ENCODE results near the gene STAMBP.
"Not testable (repeated sequence)": the region's sequence is repeated elsewhere in the genome, so short reads cannot be mapped to it uniquely, and the experiment has no call there.

The STAMBP gene

DNA sequence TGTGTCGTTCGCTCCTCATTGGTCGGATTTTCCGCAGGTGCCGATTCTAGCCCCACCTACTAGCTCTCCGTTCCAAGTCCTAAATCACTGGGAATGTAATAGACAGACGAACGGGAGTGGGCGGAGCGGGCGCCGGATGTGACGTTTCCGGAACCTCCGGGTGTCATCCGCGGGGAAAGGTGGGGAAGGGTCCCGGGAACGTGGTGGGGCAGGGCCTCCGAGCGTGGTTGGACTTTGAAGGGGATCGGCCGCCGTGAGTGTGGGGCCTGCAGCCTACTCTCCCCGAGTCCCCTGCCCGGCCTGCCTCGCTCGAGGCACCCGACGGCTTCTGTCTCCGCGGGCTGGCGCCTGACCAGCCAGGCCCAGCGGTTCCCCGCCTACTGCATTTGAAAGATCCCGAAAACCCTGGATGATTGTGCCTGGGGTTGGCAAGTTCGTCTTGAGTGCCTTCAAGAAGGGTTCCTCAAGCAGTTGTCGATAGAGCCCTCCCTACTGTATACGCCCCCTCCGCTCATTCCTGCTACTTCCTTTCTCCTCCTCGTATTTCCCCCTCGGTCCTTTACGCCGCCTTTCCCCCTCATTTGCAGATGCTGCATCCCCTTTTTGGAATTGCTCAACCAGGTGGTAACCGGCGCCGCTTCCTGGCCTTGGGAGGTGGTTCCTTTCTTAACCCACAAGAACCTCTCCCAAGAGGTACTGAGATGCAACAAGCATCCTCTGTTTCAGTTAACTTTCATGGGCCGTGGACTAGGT, at the start of gene STAMBP:
TSS of gene STAMBP (plus strand) at position 144 of the 753 bp plus-strand sequence. CDS start 1,896 bp downstream, outside the sequence.
- peak; percentile 96 to 98 (median 98) for DNase-seq

DNA sequence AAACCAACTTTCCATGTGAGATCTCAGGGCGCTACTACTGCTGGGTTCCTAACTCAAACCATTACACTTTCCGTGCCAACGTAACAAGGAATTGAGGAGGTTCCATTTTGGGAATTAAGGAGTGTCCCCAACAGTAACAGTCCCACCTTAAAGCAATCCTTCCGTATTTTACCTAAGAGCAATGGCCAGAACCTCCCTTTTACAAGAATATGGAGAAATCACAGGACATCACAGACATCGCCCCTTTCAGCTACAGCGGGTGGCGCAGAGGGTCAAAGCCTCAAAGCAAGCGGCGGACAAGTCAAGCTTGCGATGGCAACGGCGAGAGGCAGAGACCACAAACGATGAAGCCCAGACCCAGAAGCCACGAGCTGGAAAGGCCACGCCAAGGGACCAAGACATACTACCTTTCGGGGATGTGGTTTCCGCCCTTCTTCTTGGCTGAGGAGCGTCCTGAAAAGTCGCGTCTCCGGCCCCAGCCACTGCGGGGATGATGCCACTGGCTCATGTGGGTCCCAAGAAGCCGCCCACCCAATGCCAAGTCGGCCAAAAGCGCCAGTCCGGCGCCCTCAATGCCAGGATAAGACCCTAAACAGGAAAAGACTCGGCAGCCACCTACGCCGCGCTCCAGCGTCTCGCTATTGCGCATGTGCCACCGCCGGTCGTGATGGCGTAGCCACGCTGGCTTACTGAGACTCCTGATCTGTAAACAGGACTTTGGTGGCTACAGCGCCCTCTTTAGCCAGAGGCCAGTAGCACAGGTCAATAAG, 49.1 kb upstream of the STAMBP start, which contains the start of gene DUSP11:
TSS of gene DUSP11 (minus strand) at position 637 of the 770 bp plus-strand sequence. CDS start at position 508, 129 bp downstream.
- peak; percentile 97 to 99 (median 99) for DNase-seq

DNA sequence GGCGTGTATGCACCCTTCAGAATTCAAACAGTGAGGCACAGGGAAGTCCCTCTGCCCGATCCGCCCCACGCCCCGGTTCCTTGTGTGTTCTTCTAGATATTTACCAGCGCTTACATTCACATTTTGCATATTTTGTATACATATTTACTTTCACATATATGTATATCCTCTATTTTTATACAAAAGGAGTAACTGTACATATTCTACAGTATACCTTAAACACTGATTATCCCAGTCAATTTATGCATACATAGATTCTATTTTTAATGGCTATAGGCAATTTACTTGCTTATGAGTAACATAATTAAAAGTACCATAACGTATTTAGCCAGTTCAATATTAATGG, 48.6 kb upstream of the STAMBP start:
- DNase-seq: no peak

DNA sequence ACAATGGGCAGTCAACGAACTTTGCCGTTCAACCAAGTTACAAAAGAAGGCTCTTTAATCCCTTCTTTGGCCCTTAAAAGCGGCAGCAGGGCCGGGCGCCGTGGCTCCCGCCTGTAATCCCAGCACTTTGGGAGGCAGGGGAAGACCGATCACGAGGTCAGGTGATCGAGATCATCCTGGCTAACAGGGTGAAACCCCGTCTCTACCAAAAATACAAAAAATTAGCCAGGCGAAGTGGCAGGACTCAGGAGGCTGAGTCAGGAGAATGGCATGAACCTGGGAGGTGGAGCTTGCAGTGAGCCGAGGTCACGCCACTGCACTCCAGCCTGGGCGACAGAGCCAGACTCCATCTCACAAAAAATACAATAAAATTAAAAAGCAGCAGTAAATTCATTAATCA, 45.4 kb upstream of the STAMBP start:
- not testable (repeated sequence) for DNase-seq

DNA sequence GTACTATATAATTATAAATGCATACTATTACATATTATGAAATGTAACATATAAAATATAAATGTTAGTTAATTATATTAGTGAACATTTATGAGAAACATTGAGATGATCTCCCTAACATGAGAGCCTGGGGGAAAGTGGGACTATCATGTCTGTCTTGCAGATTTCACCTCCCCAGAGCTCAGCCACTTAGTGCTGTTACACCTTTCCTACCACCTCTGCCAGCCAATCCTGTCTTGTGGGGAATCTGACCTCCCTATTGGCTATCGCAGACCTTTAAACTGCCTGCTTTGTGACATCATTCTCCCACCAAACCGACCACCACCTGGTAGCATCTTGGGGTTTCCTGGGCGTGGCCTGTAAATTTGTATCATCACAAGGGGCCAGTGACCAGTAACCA, 44.9 kb upstream of the STAMBP start, which contains the start of gene C2orf78:
TSS of gene C2orf78 (plus strand) at position 301 of the 400 bp plus-strand sequence. CDS start 127 bp downstream, outside the sequence.
- DNase-seq: not testable (repeated sequence)

DNA sequence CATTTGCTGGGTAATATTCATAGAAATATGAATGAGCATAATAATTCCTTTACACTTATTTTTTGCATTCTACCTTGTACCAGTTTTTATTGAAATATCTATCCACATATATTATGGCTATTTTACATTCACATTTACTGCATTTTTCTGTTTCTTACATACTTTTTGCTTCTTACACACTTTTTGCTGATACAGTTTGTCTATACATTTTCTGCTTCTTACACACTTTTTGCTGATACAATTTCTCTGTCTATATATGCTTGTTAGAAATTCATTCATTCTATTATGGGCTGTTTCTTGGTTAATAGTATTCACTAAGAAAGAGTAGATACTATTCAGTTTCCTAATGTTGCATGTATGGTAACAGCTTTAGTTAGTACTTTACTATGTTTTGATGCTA, 16.9 kb upstream of the STAMBP start:
- DNase-seq: no peak

DNA sequence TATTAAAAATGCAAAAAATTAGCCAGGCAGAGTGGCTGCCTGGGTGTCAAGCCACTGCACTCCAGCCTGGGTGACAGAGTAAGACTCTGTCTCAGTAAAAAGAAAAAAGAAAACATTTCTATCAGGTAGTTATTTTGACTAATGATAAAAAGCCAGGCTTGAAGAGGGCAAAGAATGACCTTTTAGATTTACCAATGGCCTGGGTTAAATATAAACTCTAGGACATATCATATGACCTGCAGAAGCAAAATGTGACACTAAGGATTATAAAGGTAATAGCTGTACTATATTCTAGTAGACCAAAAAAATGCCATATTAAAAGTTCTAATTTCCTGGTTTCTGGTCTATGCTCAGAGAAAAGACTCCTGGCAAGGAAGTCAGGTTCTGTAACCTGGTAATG, 16.1 kb upstream of the STAMBP start:
- DNase-seq: no peak

DNA sequence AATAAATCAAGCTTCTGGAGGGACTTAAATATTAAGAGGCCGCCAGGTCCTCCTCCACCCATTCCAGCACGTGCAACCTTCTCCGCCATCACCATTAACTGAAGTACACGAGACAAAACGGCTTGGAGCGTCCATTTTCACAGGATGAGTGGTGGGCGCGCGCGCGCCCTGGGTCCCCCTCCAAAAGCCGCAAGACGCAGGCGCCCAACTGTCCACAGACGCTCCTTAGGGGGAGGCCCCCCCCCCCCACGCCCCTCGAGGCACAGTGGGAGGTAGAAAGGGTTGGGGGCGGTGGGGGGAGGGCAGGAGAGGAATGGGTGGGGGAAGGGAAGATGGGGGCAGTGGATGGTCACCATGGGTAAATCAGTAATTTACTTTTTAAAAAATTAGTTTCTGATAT, 10.5 kb upstream of the STAMBP start:
- DNase-seq: no peak

DNA sequence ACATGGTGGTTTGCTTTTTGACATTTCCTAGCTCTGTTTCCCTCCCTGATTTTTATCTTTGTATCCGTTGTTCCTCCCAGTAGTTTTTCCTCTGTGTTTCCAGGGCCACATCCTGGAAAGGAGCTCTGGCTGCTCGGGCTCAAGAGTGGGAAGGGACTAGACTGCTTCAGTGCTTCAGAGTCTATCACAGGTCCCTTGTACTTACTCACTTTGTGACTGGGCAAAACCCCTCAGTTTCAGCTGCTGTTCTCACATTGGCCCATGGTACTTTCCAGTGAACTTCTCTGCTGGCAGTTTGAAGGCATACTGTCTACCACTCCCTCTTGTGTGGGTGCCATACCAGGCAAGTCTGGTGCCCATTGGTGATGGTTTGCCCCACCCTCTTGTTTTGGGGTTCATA, 7.5 kb upstream of the STAMBP start:
- peak in 2 of 3 donors; percentile 28 to 42 for DNase-seq

DNA sequence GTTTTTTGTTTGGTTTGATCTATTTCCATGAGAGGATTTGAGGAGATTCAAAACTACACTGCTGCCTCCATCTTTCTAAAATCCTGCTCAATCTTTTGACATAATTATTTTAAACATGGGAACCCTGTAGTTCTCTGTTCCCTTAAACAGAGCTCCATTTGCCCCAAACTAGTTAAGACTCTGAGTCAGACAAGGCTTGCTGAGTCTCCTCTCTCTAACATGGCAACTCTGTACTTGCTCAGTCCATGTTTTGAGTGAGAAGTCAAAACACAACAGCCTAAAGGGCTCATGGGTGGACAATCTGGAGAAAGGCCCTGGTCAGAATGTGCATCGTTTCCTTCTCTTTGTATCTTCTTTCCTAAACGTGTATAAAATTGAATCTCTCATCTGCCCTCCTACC, 7.1 kb upstream of the STAMBP start:
- no peak for DNase-seq

DNA sequence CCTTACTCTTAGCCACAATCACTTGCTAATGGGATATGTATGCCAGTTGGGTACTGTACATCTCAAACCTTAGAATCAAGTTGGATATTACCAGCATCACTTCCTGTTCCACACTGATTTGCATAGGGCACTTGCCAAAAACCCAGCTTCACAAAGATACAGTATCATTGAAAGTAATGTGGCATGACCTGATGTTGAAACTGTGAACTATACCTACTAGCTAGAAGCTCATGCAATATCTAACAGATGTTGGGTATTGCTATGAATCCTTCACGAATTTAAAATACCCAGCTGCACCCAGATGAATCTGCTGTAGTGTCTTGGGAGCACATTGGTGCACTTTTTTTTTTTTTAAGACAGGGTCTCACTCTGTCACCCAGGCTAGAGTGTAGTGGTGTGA, 6.5 kb upstream of the STAMBP start:
- DNase-seq: peak in 1 of 3 donors; percentile 33

DNA sequence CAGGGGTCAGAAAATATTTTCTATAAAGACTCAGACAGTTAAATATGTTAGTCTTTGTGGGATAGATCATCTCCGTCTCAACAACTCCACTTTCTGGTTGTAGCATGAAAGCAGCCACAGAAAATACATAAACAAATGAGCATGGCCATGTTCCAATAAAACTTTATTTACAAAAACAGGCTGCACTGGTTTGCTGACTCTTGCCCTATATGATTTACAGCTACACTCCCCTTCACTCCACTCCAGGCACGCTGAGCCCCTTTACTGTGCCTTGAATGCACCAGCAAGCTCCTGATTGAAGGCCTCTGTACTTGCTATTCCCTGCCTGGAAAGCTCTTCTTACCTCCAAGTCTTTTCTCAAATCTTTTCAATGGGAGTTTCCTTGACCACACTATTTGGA, 5.8 kb upstream of the STAMBP start:
- DNase-seq: no peak

DNA sequence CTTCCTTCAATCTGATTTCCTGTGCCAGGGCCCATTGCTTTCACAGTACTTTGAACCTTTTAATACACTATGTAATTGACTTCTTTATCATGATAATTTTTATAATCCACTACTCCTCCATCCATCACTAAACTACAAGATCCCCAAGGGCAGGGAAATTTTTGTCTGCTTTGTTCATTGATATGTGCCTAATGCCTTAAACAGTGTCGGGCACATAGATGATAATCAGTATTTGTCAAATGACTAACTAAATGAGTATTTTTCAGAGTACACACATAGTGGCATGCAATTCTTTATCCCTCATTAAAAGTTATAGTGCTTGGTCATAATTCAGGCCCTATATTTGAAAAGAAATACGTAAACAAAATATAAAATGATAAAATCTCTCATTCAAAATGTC, 5.3 kb upstream of the STAMBP start:
- no peak for DNase-seq

DNA sequence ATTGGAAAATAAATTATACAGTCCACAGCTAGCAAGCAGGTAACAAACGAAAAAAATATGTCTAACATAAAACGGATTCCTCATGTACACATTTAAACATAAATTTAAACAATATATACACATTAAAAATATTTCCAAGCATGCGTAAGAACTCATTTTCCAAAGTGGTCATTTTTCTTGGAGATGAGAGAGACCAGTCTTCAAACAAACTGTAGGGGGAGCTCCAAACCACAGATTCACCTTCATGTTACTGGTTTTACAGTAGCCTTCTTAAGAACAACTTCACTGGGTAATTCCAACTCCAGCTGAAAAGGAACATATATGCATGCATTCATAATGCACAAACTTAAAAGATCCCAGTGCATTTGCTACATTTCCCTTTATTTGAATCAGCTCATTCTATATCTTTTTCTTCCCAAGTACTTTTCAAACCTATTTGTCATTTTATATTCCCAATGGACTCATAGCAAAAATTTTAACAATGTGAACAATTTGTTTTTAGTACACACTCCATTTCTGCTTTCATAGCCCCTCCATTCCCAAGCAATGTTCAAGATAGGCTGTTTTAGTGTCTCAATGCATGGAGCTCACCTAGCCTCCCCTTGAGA, 4.7 kb upstream of the STAMBP start:
- DNase-seq: peak; percentile 82 to 88 (median 88)

DNA sequence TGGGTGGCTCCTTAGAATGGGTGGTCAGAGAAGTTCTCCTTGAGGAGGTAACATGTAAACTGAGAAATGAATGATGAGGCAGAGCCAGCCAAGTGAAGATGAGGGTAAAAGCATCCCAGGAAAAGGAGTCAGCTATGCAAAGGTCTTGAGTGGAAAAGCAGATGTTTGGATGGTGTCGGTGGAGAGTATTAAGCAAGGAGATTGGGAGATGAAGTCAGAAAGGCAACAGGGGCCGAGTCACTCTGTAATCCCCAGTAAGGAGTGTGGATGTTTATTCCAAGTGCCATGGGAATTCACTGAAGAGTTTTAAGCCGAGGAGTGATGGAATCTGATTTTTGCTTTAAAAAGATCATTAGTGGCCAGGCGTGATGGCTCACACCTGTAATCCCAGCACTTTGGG, 3.4 kb upstream of the STAMBP start:
- peak in 1 of 3 donors; percentile 27 for DNase-seq

DNA sequence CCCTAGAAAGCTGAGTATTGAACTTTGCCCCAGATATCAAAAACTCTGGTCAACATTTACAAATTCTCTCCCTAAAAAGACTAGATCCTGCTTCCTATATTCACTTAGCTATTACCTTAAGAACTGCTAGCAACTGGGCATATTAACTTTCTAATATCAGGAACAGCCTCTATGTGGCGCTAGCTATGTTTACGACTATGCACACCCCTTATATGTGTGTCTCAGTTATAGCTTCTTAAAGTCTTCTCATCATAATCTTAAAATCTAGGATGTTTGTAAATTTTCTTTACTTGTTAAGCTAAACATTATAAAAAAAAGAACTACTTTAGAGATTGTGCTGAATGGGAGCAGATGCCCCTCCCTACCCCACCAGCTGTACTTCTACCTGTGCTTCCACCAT, 1.7 kb upstream of the STAMBP start:
- DNase-seq: peak; percentile 56 to 70 (median 67)

DNA sequence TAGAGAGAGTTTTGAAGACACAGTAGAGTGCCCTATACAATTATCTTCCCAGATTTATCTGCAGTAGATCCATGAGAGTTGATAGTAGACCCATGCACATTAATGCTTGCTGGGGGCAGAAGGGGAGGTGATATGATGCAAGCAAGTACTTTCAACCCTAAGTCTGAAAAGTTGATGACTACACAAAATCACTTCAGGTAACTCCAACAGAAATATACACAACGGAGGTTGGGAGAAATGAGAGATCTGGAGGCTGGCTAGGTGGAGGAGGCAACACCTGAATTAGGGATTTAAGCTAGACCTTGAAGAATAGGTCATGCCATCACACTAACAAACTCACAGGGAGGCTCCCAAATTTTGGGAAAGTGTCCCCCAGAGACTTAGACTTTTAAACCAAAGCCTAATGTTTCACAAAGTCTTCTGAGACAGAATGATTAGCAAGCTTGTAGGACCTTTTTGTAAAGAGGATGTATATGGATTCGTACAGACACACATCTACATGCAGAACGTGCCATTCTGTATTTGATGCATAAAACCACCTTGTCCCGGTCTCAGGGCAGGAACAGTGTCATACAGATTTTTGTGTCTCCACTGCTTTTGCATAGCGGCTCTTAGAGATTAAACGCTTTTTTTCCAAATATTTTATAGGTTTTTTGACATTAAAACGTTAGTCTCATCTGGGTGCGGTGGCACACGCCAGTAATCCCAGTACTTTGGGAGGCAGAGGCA, 937 bp upstream of the STAMBP start:
- DNase-seq: no peak

DNA sequence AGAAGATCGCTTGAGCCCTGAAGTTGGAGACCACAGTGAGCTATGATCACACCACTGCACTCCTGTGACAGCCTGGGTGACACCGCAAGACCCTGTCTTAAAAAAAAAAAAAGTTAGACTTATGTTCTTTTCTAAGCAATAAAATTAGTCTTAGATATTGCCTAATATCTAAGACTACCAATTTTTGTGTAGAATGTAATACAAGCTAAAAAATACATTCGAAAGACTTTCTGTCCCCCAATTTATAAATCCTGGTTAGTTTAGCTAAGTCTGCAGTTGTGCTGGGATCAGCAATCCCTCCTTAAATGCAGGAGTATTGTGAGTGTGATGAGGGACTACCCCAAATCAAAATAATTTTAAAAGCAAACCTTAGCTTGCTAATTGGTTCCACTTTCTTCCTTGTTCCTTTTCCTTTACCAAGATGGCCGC, 358 bp upstream of the STAMBP start:
- DNase-seq: no peak

DNA sequence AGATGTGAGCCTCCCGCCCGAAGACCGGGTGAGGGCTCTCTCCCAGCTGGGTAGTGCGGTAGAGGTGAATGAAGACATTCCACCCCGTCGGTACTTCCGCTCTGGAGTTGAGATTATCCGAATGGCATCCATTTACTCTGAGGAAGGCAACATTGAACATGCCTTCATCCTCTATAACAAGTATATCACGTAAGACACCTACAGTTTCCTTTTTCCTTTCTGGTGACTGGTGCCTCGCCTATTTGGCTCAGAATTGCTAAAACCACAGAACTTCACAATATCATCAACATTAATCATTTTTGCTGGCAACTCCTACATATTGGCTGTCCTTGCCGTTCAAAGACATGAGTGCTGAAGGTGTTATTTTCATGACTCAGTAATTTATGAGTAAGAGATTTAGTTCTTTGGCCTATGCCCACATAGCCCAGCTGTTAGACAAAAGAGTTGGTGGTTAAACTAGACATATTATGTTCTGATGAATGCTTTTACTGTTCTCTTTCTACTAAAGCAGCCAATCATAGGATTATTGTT, 2.2 kb downstream of the STAMBP start:
- DNase-seq: peak; percentile 69 to 93 (median 83)

DNA sequence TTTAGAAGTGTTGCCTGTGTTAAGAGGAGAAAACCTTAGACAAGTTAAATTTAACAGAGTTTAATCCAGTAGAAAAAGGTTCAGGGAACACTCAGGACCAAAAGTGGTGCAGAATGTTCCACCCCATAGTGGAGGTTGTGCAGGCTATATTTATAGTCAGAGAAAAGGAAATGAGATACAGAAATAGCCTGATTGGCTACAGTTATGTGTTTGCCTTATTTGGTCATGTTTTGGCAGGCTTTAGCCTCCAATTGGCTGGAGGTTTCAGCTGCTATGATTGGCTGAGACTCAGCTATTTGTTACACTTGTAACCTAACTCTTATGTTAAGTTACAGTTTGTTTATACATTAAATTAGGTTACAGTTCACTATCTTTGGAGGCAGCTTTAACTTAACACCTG, 4.2 kb downstream of the STAMBP start:
- DNase-seq: no peak

DNA sequence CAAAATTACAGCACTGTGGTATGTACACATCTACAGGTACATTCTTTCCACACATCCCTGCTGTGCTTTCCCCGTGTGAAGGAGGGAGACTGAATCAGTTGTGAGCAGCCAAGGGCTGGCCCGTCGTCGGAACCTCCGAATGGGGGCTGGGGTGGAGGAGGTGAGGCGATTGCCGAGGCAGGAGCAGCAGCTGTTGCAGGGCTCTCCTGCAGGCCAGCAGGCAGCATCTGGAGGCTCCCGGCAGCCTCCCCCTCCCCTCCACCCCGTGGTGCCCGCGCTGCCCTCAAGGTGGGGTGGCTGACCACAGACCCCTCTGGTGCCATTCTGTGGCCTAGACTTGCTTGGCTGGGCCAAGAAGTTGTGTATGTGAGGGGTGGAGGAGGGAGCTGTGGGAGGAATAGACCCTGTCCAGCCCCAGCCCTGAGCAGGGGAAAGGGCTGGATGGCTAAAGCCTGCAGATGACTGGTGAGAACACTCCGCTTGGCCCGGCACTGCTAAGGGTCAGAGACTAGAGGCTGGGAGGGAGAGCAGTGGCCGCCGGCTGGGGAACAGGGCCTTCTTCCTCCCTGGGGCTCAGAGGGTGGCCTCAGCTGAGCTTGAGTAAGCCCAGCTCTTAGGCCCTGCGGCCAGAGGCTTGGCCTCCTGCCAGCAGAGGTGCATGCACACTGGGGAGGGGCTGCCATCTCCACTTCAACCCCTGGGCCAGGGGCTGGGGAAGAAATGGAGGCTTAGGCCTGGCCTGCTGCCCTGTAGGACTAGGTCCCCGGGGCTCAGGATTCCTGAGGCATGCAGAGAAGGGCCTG, 7.6 kb downstream of the STAMBP start:
- DNase-seq: no peak

Data from suppressor macrophage treated with lipopolysaccharide for 1 hour (primary cell).